ENCODE results near the gene CLPTM1L.

- TF ChIP-seq CTCF (IDR thresholded peaks at IDR 0.05) (no peak), POLR2A (IDR thresholded peaks at IDR 0.05) (no peak)
Observed at GRCh38 chr5:1325191-1325741, 19.6 kb downstream of the CLPTM1L start.
